GM10248 (cell line): ENCODE measurements around the gene SRGAP3.

Experiments used
- CTCF ChIA-PET: fragments of 300-600 bp; sonication (Branson Sonifier 250); formaldehyde crosslinking; extraction: SDS; loops from one replicate; lab custom pipeline; 2021; ENCODE audit warnings: antibody characterized with exemption; lab: Yijun Ruan, JAX
- POLR2A ChIA-PET: fragments of 350-650 bp; sonication (Branson Sonifier 250); formaldehyde crosslinking; extraction: SDS; loops from one replicate; lab custom pipeline; 2020; ENCODE audit warnings: antibody characterized with exemption; lab: Yijun Ruan, JAX
- DNase-seq: peaks from one replicate; pipeline ENCODE4 v3.0.0; 2012; ENCODE audit errors: extremely low spot score
- CTCF ChIP-seq: IDR thresholded peaks from 2 replicates; pipeline ENCODE4 v1.5.1; 2012; ENCODE audit warnings: mild to moderate bottlenecking, low read depth; ENCODE audit errors: extremely low read depth, missing control alignments, control extremely low read depth

Gene SRGAP3

GRCh38 chr3:9156604-9157003 lies 92.8 kb downstream of the SRGAP3 start:
- no peak for TF ChIP-seq CTCF
- no peak for DNase-seq
- CTCF ChIA-PET = no interaction called here
- POLR2A ChIA-PET = no interaction called here

GRCh38 chr3:9155028-9155427 lies 94.4 kb downstream of the SRGAP3 start:
- DNase-seq = no peak
- ChIA-PET POLR2A (no interaction called here), CTCF (no interaction called here)
- TF ChIP-seq CTCF = no peak

- no peak for DNase-seq
- CTCF ChIA-PET = interaction anchor here (0.8 kb wide), 1 partner anchor 32 kb away, joined by 3 read pairs; no protein-coding TSS in a partner anchor
- POLR2A ChIA-PET = no interaction called here
- no peak for TF ChIP-seq CTCF
Observed at GRCh38 chr3:9153904-9154619, 95.4 kb downstream of the SRGAP3 start.

GRCh38 chr3:9151240-9151639 lies 98.2 kb downstream of the SRGAP3 start:
- POLR2A ChIA-PET = no interaction called here
- DNase-seq = no peak
- CTCF ChIA-PET = interaction anchor here (0.7 kb wide), 1 partner anchor 34 kb away, joined by 3 read pairs; no protein-coding TSS in a partner anchor
- no peak for TF ChIP-seq CTCF

- no peak for TF ChIP-seq CTCF
- CTCF ChIA-PET = no interaction called here
- no peak for DNase-seq
- POLR2A ChIA-PET = no interaction called here
Observed at GRCh38 chr3:9149566-9149965, 99.9 kb downstream of the SRGAP3 start.

- CTCF ChIA-PET = no interaction called here
- DNase-seq = no peak
- POLR2A ChIA-PET = no interaction called here
- no peak for TF ChIP-seq CTCF
Observed at GRCh38 chr3:9147896-9148266, 101.6 kb downstream of the SRGAP3 start.
